ENCODE data around the gene PHPT1. TPM values are rescaled to one million over a fixed set of nuclear protein-coding genes. Genes with fewer than 3 reads are reported as not detected.

PHPT1 gene
- total RNA-seq, 1 donor from 2014 or later, result 49.1 TPM

DNA sequence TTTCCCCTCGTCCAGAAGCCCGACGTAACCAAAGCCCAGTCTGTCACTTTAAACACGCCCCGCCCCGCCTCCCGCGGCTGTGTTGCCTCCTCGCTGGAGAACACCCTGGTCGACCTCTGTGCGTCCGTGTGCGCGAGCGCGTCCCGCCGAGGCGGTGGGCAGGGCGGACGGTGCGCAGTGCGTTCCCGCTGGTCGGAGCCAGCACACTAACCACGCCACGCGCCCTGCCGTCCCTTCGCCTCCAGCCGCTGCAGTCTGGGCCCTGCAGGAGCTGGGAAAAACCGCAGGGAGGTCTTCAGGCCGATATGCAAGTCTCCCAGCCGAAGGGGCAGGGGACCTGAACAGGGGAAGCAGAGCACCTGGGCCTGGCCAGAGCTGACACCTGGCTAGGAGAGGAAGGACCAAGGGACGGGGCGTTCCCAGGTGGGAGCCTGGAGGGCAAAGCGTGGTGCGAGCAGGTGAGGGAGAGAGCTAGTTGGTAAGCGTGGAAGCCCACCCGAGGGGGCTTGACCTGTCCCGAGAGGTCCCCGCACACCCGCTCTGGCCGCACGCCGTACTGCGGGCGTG, 1.3 kb upstream of the PHPT1 start:
- peak; percentile 90 for DNase-seq (ENCODE audit: low spot score)

GRCh38 chr9:136848393-136849037, 694 bp upstream of the PHPT1 start:
- DNase-seq (ENCODE audit: low spot score), result peak; percentile 72

DNA sequence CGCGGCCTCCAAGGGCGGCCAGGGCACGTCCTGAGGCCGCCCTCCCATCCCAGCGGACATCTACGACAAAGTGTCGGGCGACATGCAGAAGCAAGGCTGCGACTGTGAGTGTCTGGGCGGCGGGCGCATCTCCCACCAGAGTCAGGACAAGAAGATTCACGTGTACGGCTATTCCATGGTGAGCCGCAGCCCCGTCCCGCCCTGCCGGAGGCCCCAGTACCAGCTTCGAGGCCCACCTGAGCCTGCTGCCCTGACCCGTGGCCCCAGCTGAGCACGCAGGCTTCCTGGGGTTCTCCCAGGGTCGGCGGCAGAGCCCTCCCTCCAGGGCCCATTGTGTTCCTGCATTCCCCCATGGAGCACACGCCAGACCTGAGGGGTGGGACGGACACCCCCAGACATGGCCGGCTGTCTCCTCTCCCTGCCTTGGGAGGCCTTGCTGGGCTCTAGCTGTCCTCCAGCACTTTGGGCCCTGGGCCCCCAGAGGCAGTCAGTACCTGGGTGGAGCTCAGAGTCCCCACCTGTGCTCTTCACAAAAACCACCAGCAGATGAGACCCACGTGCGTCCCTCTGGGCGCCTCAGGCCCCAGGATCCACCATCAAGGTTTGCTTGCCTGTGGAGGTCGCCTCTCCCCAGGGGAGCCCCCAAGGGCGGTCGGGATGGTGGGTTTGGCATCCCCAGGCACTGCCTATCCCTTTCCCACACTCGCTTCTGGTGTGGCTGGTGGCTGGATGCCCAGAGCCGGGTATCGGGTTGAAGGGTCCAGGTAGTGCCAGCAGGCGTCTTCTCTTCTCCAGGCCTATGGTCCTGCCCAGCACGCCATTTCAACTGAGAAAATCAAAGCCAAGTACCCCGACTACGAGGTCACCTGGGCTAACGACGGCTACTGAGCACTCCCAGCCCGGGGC, 1.0 kb downstream of the PHPT1 start:
- DNase-seq (ENCODE audit: low spot score), result no peak

- DNase-seq (ENCODE audit: low spot score), result no peak
These were observed 1.9 kb downstream of the PHPT1 start for GRCh38 chr9:136850866-136851775.

DNA sequence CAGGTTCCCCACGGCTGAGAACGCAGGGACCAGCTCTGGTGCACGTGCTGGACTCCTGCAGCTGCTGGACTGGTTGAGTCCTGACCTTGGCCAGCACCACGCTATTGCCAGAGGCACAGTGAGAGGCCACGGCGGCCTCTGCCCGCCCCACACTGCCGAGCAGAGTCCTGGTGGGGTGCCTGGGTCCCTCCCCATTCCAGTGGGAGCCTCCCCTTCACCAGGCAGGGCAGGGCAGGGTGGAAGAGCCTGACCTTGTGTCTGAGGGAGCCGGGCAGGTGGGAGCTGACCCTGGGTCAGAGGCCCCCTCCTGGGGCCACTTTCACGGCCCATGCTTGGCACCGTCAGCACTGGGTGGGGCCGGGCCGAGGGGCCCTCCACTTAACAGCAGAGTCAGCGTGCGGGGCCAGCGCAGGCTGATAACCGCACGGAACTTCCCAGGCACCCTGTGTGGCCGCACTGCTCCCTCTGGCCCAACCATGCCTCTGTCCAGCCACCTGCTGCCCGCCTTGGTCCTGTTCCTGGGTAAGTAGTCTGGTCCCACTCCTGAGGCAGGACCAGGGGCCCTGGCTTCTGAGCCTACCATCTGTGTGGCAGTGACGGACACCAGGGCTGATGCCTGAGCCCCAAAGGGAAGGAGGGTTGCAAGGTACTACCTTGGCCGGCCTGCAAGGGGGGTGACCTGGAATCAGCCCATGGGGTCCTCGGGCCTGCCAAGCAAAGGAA, 2.9 kb downstream of the PHPT1 start, which contains the start of gene MAMDC4:
Gene MAMDC4 (plus strand): TSS at position 406 of the 723 bp plus-strand sequence. CDS start 71 bp downstream, at position 477.
- DNase-seq (ENCODE audit: low spot score), result no peak

DNA sequence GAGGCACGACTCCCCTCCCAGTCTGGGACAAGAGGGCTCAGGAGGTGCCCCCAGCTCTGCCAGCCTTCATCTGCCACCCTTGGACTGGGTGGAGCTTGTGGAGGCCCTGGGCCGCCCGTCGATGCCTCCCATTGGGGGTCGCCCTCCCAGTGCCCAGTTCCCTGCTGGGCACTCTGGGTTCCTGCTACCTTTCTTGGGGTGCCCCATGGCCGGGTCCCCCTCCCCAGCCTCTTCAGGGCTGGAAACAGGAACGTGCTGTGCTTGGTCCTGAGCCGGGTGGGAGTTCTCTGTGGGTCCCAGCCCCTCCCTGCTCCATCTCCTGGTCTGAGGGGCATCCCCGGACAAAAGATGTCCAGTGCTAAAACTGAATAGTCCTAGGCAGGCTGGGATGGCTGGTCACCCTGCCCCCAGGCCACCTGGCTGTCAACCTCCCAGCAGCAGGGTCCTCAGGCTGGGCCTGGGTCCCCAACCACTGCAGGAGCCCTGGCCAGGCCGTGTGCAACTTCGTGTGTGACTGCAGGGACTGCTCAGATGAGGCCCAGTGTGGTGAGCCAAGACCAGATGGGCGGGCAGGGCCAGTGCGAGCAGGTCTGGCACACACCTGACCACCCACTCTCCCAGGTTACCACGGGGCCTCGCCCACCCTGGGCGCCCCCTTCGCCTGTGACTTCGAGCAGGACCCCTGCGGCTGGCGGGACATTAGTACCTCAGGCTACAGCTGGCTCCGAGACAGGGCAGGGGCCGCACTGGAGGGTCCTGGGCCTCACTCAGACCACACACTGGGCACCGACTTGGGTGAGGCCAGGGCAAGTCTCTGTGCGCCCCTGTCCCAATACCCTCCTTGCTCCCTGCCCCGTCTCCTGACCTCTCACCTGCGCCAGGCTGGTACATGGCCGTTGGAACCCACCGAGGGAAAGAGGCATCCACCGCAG, 3.7 kb downstream of the PHPT1 start:
- DNase-seq (ENCODE audit: low spot score), result no peak

DNA sequence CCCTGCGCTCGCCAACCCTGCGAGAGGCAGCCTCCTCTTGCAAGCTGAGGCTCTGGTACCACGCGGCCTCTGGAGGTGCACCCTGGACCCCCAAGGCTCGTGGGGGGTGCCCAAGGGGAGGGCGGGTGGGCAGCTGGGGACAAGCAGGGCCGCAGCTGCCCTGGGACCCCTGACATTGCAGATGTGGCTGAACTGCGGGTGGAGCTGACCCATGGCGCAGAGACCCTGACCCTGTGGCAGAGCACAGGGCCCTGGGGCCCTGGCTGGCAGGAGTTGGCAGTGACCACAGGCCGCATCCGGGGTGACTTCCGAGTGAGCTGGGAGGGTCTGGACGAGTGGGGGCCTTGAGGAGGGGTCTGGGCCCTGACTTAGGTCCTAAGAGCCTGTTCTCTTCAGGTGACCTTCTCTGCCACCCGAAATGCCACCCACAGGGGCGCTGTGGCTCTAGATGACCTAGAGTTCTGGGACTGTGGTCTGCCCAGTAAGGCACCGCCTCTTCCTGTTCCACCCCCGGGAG, 4.4 kb downstream of the PHPT1 start:
- DNase-seq (ENCODE audit: low spot score), result no peak

DNA sequence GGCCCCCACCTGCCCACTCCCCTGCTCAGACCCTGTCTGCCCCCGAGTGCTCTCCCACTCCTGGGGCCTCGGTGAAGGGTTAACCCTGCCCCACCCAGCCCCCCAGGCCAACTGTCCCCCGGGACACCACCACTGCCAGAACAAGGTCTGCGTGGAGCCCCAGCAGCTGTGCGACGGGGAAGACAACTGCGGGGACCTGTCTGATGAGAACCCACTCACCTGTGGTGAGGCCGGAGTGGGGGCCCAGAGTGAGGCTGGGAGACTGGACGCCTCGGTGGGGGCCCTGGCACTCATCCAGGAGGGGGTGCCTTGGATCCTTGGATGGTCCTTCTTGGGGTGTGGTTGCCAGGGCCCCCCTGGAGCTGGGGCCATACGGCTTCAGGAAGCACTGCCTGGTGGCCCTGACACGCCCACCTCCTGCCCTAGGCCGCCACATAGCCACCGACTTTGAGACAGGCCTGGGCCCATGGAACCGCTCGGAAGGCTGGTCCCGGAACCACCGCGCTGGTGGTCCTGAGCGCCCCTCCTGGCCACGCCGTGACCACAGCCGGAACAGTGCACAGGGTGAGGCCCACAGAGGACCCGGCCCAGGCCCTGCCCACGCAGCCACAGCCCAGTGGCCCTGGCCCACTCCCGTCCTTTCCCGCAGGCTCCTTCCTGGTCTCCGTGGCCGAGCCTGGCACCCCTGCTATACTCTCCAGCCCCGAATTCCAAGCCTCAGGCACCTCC, 5.1 kb downstream of the PHPT1 start:
- DNase-seq (ENCODE audit: low spot score), result no peak

DNA sequence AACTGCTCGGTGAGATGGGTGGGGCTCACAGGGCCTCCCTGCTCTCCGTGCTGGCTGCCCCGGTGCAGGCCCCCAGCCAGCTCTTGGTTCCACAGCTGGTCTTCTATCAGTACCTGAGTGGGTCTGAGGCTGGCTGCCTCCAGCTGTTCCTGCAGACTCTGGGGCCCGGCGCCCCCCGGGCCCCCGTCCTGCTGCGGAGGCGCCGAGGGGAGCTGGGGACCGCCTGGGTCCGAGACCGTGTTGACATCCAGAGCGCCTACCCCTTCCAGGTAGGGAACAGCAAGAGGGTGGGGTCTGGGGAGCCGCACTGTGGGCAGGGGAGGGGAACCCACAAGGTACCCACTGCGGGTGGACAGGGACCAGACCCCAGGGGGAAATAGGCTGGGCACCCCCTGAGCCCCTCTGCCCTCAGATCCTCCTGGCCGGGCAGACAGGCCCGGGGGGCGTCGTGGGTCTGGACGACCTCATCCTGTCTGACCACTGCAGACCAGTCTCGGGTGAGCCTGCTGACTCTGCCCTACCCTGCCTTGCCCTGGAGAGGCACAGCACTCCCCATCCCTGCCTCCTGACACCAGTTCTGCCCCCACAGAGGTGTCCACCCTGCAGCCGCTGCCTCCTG, 5.7 kb downstream of the PHPT1 start:
- no peak for DNase-seq (ENCODE audit: low spot score)

- DNase-seq (ENCODE audit: low spot score), result no peak
These were observed 6.4 kb downstream of the PHPT1 start for GRCh38 chr9:136855461-136856078.

- DNase-seq (ENCODE audit: low spot score), result no peak
These were observed 6.9 kb downstream of the PHPT1 start for GRCh38 chr9:136856079-136856476.

DNA sequence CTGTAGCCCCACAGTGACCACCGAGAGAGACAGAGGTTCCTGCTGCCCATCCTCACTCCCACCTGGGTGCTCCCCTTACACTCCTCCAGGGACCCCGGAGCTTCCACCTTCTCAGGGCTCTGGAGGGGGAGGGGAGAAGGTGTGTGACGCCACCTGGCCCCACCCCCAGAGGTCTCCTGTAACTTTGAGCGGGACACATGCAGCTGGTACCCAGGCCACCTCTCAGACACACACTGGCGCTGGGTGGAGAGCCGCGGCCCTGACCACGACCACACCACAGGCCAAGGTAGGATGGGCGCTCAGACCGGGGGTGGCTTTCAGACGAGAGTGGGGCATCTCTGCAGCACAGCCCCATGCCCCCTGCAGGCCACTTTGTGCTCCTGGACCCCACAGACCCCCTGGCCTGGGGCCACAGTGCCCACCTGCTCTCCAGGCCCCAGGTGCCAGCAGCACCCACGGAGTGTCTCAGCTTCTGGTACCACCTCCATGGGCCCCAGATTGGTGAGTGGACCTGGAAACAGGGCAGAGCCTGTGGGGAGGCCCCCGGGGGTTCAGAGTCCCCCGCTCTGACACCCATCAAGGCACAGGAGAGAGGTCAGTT, 7.4 kb downstream of the PHPT1 start:
- no peak for DNase-seq (ENCODE audit: low spot score)

- no peak for DNase-seq (ENCODE audit: low spot score)
These were observed 8.0 kb downstream of the PHPT1 start for GRCh38 chr9:136857166-136857565.

DNA sequence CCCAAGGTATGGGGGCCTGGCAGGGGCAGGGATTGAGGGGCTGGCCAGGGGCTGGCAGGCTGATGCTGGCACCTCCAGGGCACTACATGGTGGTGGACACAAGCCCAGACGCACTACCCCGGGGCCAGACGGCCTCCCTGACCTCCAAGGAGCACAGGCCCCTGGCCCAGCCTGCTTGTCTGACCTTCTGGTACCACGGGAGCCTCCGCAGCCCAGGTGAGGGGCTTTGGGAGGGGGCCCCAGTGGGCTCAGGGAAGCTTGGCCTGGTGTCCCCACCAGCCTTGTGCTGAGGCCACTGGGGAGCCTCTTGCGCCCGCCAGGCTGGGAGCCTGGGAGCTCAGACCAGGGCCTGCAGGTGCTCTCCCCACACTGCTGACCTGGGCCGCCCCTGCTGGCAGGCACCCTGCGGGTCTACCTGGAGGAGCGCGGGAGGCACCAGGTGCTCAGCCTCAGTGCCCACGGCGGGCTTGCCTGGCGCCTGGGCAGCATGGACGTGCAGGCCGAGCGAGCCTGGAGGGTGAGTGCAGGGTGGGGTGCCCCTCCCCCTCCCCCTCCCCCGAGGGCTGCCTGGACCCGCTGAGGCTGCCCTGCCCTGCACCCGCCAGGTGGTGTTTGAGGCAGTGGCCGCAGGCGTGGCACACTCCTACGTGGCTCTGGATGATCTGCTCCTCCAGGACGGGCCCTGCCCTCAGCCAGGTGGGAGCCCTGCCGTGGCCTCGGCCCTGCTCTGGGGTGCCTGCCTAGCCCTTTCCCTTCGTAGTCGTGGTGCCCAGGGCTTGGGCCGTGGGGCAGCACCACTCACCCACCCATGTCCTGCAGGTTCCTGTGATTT, 8.6 kb downstream of the PHPT1 start:
- no peak for DNase-seq (ENCODE audit: low spot score)

DNA sequence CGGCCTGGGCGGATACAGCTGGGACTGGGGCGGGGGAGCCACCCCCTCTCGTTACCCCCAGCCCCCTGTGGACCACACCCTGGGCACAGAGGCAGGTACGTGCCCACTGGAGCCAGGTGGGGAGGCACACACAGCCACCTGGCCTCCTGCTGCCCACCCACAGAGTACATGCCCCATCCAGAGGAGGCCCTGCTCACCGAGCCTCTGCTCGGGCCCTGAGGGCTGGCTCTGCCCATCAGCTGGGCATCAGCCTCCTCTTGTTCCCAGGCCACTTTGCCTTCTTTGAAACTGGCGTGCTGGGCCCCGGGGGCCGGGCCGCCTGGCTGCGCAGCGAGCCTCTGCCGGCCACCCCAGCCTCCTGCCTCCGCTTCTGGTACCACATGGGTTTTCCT, 9.2 kb downstream of the PHPT1 start:
- DNase-seq (ENCODE audit: low spot score), result no peak
